GM12873 (cell line): ENCODE measurements around the gene CHD2.

Source experiments
- TF ChIP-seq, protein P1 (sequence below): IDR thresholded peaks from 2 replicates; pipeline ENCODE4 v1.5.1; 2012; ENCODE audit warnings: low read depth, mild to moderate bottlenecking, moderate library complexity, low read length, control low read depth; ENCODE audit not compliant: insufficient read depth; ENCODE audit errors: missing control alignments

CHD2 gene

DNA sequence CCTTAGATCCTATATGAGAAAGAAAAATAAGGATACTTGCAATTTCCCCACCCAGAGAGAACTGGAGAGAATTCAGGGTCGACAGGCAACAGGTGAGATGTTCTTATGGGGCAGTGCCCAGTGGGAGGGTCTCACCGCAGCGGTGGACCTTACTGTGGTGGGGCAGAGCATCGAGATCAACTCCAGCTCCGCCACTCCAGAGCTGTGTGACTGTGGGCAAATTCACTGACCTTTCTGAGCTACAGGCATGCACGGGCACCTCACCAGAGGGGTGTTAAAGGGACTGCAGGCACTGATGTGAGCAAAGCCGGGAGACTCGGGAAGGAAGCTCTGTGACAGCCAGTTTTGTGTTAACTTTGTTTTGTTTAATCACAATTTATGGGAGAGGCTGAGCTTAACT, 158.0 kb downstream of the CHD2 start:
- TF ChIP-seq, protein P1, sequence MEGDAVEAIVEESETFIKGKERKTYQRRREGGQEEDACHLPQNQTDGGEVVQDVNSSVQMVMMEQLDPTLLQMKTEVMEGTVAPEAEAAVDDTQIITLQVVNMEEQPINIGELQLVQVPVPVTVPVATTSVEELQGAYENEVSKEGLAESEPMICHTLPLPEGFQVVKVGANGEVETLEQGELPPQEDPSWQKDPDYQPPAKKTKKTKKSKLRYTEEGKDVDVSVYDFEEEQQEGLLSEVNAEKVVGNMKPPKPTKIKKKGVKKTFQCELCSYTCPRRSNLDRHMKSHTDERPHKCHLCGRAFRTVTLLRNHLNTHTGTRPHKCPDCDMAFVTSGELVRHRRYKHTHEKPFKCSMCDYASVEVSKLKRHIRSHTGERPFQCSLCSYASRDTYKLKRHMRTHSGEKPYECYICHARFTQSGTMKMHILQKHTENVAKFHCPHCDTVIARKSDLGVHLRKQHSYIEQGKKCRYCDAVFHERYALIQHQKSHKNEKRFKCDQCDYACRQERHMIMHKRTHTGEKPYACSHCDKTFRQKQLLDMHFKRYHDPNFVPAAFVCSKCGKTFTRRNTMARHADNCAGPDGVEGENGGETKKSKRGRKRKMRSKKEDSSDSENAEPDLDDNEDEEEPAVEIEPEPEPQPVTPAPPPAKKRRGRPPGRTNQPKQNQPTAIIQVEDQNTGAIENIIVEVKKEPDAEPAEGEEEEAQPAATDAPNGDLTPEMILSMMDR, result no peak

DNA sequence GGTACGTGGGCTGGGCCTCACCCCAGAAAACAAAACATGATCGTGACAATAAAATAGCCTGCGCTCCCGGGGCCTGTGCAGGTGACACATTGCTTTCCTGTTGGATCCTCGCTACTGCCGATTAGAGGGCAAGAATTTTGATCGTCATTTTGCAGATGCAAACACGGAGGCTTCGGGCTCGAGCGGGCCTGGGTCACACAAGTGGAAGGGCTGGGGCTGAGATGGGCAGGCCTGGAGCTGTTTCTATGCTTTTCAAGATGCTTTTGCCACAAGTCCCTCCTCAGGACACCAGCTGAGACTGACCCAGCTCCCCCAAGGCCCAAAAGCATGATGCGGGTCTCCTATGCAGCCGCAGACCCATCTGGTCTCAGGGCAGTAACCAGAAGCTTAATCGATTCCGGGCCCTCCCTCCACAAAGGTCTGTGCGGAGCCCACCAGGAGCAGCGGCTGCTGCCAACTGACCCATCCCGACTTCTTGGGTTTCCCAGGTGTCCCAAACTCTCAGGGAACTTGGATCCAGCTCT, 158.8 kb downstream of the CHD2 start:
- TF ChIP-seq, protein P1, result no peak

DNA sequence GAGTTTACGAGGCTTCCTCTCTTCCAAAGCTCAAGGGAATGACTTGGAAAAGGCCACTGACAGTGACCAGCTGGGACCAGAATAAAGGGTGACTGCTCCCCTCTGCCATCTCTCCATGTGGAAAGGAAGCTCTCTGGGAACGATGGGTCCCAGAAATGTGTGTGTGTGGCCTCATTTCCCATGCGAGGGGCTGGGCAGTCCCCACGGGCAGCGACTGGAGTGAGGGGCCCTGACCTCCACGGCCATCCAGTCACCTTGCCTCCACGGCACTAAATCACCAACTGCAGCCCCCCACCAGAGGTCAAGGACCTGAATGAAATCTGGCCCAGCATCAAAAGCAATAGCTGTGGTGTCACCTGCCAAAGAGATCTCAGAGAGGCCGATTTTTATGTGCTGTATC, 159.3 kb downstream of the CHD2 start:
- TF ChIP-seq, protein P1, result no peak

DNA sequence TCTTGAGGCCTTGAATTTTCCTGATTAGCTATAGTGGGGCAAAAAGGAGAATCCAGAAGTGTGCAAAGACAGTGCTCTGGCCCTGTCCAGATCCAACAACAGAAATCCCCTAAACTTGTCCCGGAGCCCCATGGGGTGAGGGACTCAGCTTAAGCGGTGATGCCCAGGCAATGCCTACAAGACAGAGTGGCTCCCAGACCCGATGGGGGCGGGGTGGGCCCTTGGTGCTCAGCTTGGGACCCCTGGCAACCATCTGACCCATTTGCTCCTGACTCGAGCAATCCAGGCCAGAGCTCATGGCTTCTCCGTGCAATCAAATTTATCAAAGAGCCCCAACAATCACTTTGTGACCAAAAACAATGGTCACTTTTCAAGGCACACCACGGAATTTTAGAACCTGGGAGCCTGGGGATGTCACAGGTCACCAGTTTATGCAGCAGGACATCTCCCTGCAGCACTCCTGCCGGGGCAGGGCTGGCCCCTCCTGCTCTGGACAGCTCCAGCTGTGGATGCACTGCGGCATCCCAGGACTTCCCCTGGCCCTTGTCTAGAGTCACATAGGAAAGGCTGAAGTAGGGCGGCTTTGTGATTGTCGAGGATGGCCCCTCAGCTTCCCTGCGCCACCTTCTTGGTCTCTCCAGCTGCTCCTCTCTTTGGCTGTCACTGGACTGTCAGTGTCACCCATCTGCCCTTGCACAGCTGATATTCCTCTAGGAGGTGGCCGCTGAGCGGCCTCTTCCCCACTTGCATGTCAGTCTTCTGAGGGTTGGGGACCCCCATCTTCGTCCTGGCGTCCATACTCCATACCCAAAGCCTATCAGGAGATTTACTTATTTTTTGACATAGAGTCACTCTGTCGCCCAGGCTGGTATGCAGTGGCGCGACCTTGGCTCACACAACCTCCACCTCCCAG, 160.5 kb downstream of the CHD2 start:
- TF ChIP-seq, protein P1, result no peak

DNA sequence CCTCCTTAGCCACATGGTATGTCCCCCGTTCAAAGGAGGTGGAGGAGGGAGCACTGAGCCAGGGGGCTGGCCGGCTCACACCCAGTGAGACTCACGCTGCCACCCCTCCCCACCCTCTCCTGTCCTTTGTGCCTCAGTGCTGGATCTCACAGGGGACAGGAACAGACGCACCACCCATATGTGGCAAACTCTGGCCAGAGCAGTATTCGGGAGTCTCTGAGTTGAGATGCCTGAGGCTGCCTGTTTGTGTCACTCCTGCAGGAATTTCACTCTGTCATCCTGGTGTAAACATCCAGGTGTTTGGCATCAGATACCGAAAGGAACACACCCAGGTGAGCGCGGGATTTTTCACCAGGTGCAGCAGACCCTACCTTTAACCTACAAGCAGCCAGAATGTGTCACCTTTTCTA, 163.1 kb downstream of the CHD2 start:
- TF ChIP-seq, protein P1, result no peak

DNA sequence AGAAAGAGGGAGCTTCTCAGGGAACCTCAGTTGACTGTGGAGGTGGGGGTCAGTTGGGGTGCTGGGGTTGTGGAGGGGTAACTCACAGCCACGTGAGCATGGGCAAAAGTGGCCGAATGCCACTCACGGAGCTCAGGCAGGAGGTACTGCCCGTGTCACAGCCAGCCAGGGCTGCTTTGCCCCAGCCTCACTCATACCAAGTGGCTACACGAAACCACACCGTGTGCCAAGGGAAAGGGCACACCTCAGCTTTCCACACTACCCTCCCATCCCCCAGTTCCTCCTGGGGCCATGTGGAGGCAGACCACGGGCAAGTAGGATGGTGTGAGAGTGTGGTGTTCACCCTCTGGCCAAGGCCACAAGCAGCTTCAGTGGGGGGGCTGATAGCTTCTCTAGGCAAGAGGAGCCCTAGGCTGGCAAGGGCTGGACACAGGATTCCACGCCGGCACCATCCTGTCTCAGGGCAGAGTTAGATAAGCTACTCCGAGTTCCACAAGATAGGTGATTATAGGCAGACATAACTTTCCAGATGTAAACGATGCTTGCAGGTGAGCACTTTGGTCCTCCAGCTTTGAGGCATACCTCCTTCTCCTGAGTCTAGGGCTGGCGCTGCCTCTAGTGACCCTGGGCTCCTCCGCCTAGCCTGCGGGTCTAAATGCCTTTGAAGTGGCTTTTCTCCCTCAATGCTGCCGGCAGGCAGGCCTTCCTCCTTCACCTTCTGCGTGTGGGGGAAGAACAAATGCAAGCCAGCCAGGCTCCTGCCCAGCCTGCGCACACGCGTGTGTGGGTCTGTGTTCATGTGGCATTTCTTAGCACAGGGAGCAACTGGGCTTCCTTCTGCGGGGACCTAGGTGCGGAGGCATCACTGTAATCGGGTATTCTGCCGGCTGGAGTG, 163.9 kb downstream of the CHD2 start:
- TF ChIP-seq, protein P1, result no peak

DNA sequence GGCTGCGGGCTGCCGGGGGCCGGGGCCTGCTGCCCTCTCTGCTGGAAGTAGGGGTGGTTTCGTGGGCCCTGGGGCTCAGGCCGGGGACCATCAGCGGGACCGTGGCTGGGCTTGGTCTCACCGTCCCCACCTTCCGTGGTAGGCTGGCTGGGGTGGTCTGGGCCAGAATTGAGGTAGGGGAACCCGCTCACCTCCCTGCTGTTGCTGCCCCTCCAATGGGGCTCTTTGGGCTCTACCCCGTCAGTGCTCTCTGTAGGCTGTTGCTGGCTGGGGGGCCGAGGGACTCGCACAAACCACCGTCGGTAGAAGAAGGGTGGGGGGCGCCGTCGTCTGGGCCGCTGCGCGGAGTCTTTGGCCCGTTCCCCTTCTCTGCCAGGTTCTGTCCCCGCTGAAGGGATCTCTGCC, 165.5 kb downstream of the CHD2 start:
- TF ChIP-seq, protein P1, result no peak
